Kidney epithelial cell (primary cell): Measurements from ENCODE around the gene ACTN2. TPM values are rescaled to one million over a fixed set of nuclear protein-coding genes. Genes with fewer than 3 reads are reported as not detected.

ENCODE experiments used
- DNase-seq: peaks from one replicate; pipeline ENCODE4 v3.0.0-alpha.2; 2010; ENCODE audit warnings: low read depth
- H3K27me3 ChIP-seq: 2 replicates; pipeline ENCODE4 v1.6.0; 2011; ENCODE audit warnings: low read length; ENCODE audit not compliant: control insufficient read depth, insufficient read depth
- H3K36me3 ChIP-seq: 2 replicates; pipeline ENCODE4 v1.5.1; 2011; ENCODE audit warnings: low read length; ENCODE audit not compliant: control insufficient read depth, insufficient read depth
- H3K4me3 ChIP-seq: 2 replicates; pipeline ENCODE4 v1.5.1; 2011; ENCODE audit warnings: low read depth, mild to moderate bottlenecking, control low read depth, low read length
- CTCF ChIP-seq: IDR thresholded peaks from 2 replicates; pipeline ENCODE4 v1.5.1; 2011; ENCODE audit warnings: mild to moderate bottlenecking, moderate library complexity, low read length, control low read depth, inconsistent platforms; ENCODE audit not compliant: insufficient read depth, poor library complexity, severe bottlenecking
- total RNA-seq: library from RNA; depleted of rRNA; stranded (reverse); fragments of >200 nt; gene quantifications from 2 replicates; pipeline ENCODE4 v1.2.3, GENCODE V29; 2015

The ACTN2 gene
- total RNA-seq, 1 donor from 2014 or later: 0.17 TPM

GRCh38 chr1:236692742-236693141 lies 6.4 kb downstream of the ACTN2 start:
- Histone ChIP-seq H3K36me3 (no peaks in the 10 kb centered on the region), H3K27me3 (peaks cover 4% of the 10 kb centered on the region), H3K4me3 (no peak overlapping the region)
- no peak for DNase-seq
- no peak for TF ChIP-seq CTCF

GRCh38 chr1:236699366-236699765 lies 13.1 kb downstream of the ACTN2 start:
- DNase-seq: no peak
- Histone ChIP-seq H3K27me3 (no peaks in the 10 kb centered on the region), H3K36me3 (no peaks in the 10 kb centered on the region), H3K4me3 (no peak overlapping the region)
- no peak for TF ChIP-seq CTCF

GRCh38 chr1:236700903-236701302 lies 14.6 kb downstream of the ACTN2 start:
- no peak for TF ChIP-seq CTCF
- Histone ChIP-seq H3K36me3 (no peaks in the 10 kb centered on the region), H3K4me3 (no peak overlapping the region), H3K27me3 (no peaks in the 10 kb centered on the region)
- no peak for DNase-seq

- no peak for TF ChIP-seq CTCF
- H3K36me3 ChIP-seq: no peaks in the 10 kb centered on the region
Measured at GRCh38 chr1:236701782-236702181, 15.5 kb downstream of the ACTN2 start.

GRCh38 chr1:236702791-236703394 lies 16.6 kb downstream of the ACTN2 start:
- no peaks in the 10 kb centered on the region for H3K27me3 ChIP-seq

More at GRCh38 chr1:236701782-236702181, 15.5 kb downstream of the ACTN2 start:
- Histone ChIP-seq H3K4me3 (no peak overlapping the region), H3K27me3 (no peaks in the 10 kb centered on the region)
- DNase-seq: no peak

More at GRCh38 chr1:236702791-236703394, 16.6 kb downstream of the ACTN2 start:
- no peak overlapping the region for H3K4me3 ChIP-seq
- TF ChIP-seq CTCF: no peak
- no peaks in the 10 kb centered on the region for H3K36me3 ChIP-seq
- no peak for DNase-seq
